HEK293 (cell line): Measurements from ENCODE around the gene HINT1.

Source experiments
- CTCF ChIA-PET: fragments of 350-600 bp; formaldehyde crosslinking; extraction: SDS; loops from one replicate; lab custom pipeline; 2021; ENCODE audit warnings: antibody characterized with exemption; lab: Yijun Ruan, JAX
- POLR2A ChIA-PET: fragments of 300-600 bp; formaldehyde crosslinking; extraction: SDS; loops from one replicate; lab custom pipeline; 2020; ENCODE audit warnings: antibody characterized with exemption, inconsistent platforms; lab: Yijun Ruan, JAX
- H3K27ac ChIP-seq: fragments of 200-500 bp; sonication (Bioruptor generic); 2 replicates; pipeline ENCODE4 v1.5.1; 2014; ENCODE audit warnings: low read depth, low read length, control low read depth, inconsistent platforms; ENCODE audit errors: extremely low read depth
- H3K36me3 ChIP-seq, 2 experiments: fragments of 200-500 bp in 1 of 2; sonication (Bioruptor generic) in 1 of 2; 1 replicate in 1 of 2; 2 replicates in 1 of 2; pipeline ENCODE4 v1.5.1; 2014 to 2017; ENCODE audit warnings: inconsistent platforms in 2 of 2, low read length in 2 of 2; ENCODE audit not compliant: control insufficient read depth in 2 of 2, insufficient read depth in 1 of 2
- H3K4me1 ChIP-seq: fragments of 200-500 bp; sonication (Bioruptor generic); 2 replicates; pipeline ENCODE4 v1.5.1; 2014; ENCODE audit warnings: mild to moderate bottlenecking, low read length, inconsistent platforms; ENCODE audit not compliant: control insufficient read depth, insufficient read depth
- H3K4me3 ChIP-seq: 2 replicates; pipeline ENCODE4 v1.5.1; 2011; ENCODE audit warnings: low read depth, mild to moderate bottlenecking, control low read depth, low read length, moderate library complexity
- H3K9me3 ChIP-seq: fragments of 200-500 bp; sonication (Bioruptor generic); 2 replicates; pipeline ENCODE4 v1.5.1; 2014; ENCODE audit warnings: low read depth, low read length, inconsistent platforms; ENCODE audit not compliant: control insufficient read depth, insufficient read depth
- GLIS2 ChIP-seq: fragments of 450-650 bp; formaldehyde crosslinking; IDR thresholded peaks from 2 replicates; pipeline ENCODE4 v1.5.1; 2016; ENCODE audit warnings: missing biosample characterization, missing genetic modification characterization
- HIC1 ChIP-seq: fragments of 450-650 bp; formaldehyde crosslinking; IDR thresholded peaks from 2 replicates; pipeline ENCODE4 v1.5.1; 2016; ENCODE audit warnings: missing biosample characterization, missing genetic modification characterization
- HOXA7 ChIP-seq: sonication (generic); formaldehyde crosslinking; IDR thresholded peaks from 2 replicates; pipeline ENCODE4 v1.8.1; 2022; ENCODE audit warnings: missing genetic modification reagents, borderline replicate concordance
- KLF8 ChIP-seq: fragments of 450-650 bp; formaldehyde crosslinking; IDR thresholded peaks from 2 replicates; pipeline ENCODE4 v1.5.1; 2016; ENCODE audit warnings: missing biosample characterization, missing genetic modification characterization
- PRDM1 ChIP-seq: fragments of 450-650 bp; formaldehyde crosslinking; IDR thresholded peaks from 2 replicates; pipeline ENCODE4; 2016; ENCODE audit warnings: missing biosample characterization, missing genetic modification characterization
- SP3 ChIP-seq: fragments of 450-650 bp; formaldehyde crosslinking; IDR thresholded peaks from 2 replicates; pipeline ENCODE4 v1.5.1; 2016; ENCODE audit warnings: missing biosample characterization, missing genetic modification characterization
- ZBTB20 ChIP-seq: fragments of 450-650 bp; formaldehyde crosslinking; IDR thresholded peaks from 2 replicates; pipeline ENCODE4 v1.5.1; 2016; ENCODE audit warnings: missing biosample characterization, missing genetic modification characterization
- ZBTB7A ChIP-seq: fragments of 450-650 bp; formaldehyde crosslinking; IDR thresholded peaks from 2 replicates; pipeline ENCODE4 v1.5.1; 2016; ENCODE audit warnings: low read depth, missing biosample characterization, missing genetic modification characterization
- ZNF146 ChIP-seq: fragments of 450-650 bp; formaldehyde crosslinking; IDR thresholded peaks from 2 replicates; pipeline ENCODE4 v1.5.1; 2016; ENCODE audit warnings: missing biosample characterization, missing genetic modification characterization
- ZNF211 ChIP-seq: fragments of 450-650 bp; formaldehyde crosslinking; IDR thresholded peaks from 2 replicates; pipeline ENCODE4 v1.5.1; 2016; ENCODE audit warnings: low read depth, missing biosample characterization, missing genetic modification characterization
- ZNF274 ChIP-seq, 2 experiments: fragments of 200-500 bp in 1 of 2; fragments of 450-650 bp in 1 of 2; sonication (Bioruptor generic) in 1 of 2; formaldehyde crosslinking in 1 of 2; IDR thresholded peaks; 2 replicates each; pipeline versions ENCODE4 v1.5.1 to v1.6.1; 2014 to 2016; ENCODE audit warnings: borderline replicate concordance in 1 of 2, inconsistent platforms in 1 of 2, low read length in 1 of 2, missing biosample characterization in 1 of 2, missing genetic modification characterization in 1 of 2
- ZNF280C ChIP-seq: fragments of 450-650 bp; formaldehyde crosslinking; IDR thresholded peaks from 2 replicates; pipeline ENCODE4 v1.5.1; 2016; ENCODE audit warnings: missing biosample characterization, missing genetic modification characterization
- ZNF311 ChIP-seq: fragments of 450-650 bp; formaldehyde crosslinking; IDR thresholded peaks from 2 replicates; pipeline ENCODE4 v1.5.1; 2017; ENCODE audit warnings: missing biosample characterization, missing genetic modification characterization, borderline replicate concordance
- ZNF341 ChIP-seq: fragments of 450-650 bp; formaldehyde crosslinking; IDR thresholded peaks from 2 replicates; pipeline ENCODE4; 2016; ENCODE audit warnings: low read depth, missing biosample characterization, missing genetic modification characterization
- ZNF433 ChIP-seq: fragments of 450-650 bp; formaldehyde crosslinking; IDR thresholded peaks from 2 replicates; pipeline ENCODE4 v1.5.1; 2016; ENCODE audit warnings: missing biosample characterization, missing genetic modification characterization, low read depth
- ZNF473 ChIP-seq: fragments of 450-650 bp; formaldehyde crosslinking; IDR thresholded peaks from 2 replicates; pipeline ENCODE4 v1.5.1; 2017; ENCODE audit warnings: missing biosample characterization, missing genetic modification characterization
- ZNF501 ChIP-seq: fragments of 450-650 bp; formaldehyde crosslinking; IDR thresholded peaks from 2 replicates; pipeline ENCODE4 v1.5.1; 2016; ENCODE audit warnings: missing biosample characterization, missing genetic modification characterization
- ZNF692 ChIP-seq: fragments of 450-650 bp; formaldehyde crosslinking; IDR thresholded peaks from 2 replicates; pipeline ENCODE4 v1.5.1; 2016; ENCODE audit warnings: missing biosample characterization, missing genetic modification characterization
- ZNF701 ChIP-seq: fragments of 450-650 bp; formaldehyde crosslinking; IDR thresholded peaks from 2 replicates; pipeline ENCODE4 v1.5.1; 2016; ENCODE audit warnings: missing biosample characterization, missing genetic modification characterization
- ZNF843 ChIP-seq: fragments of 450-650 bp; formaldehyde crosslinking; IDR thresholded peaks from 2 replicates; pipeline ENCODE4 v1.5.1; 2016; ENCODE audit warnings: missing biosample characterization, missing genetic modification characterization
- ZSCAN4 ChIP-seq: fragments of 450-650 bp; formaldehyde crosslinking; IDR thresholded peaks from 2 replicates; pipeline ENCODE4 v1.5.1; 2017; ENCODE audit warnings: missing biosample characterization, missing genetic modification characterization
- TF ChIP-seq, protein P1 (sequence below): fragments of 450-650 bp; formaldehyde crosslinking; IDR thresholded peaks from 2 replicates; pipeline ENCODE4 v1.5.1; 2016; ENCODE audit warnings: missing biosample characterization, missing genetic modification characterization
- TF ChIP-seq, protein P2 (sequence below): fragments of 450-650 bp; formaldehyde crosslinking; IDR thresholded peaks from 2 replicates; pipeline ENCODE4 v1.5.1; 2016; ENCODE audit warnings: missing biosample characterization, missing genetic modification characterization
- TF ChIP-seq, protein P3 (sequence below): fragments of 450-650 bp; IDR thresholded peaks from 2 replicates; pipeline ENCODE4 v1.5.1; 2018; ENCODE audit warnings: missing biosample characterization, missing genetic modification characterization

HINT1 gene

DNA sequence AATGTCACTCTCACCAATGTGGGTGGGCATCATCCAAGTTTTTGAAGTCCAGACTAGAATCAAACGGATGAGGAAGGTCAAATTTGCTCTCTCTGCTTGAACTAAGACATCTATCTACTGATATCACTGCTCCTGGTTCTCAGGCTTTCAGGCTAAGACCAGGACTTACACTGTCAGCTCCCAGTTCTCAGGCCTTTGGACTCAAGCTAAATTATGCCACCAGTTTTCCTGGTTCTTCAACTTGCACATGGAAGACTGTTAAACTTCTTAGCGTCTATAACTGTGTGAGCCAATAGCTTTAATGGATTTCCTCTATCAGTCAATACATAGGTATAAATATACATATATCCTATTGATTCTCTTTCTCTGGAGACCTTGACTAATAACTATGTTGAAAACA is 41.0 kb upstream of the HINT1 start:
- H3K27ac ChIP-seq = no peak overlapping the region
- peaks cover 3% of the 10 kb centered on the region; the same call in 1 of the 2 replicates for H3K4me1 ChIP-seq
- CTCF ChIA-PET = interaction anchor here (0.6 kb wide), 1 partner anchor 24 kb away, joined by 3 read pairs; no protein-coding TSS in a partner anchor
- TF ChIP-seq ZBTB7A (tag by site-specific recombination) (no peak), ZNF146 (tag by site-specific recombination) (no peak), GLIS2 (tag by site-specific recombination) (no peak), ZNF341 (no peak), SP3 (tag by site-specific recombination) (no peak), ZNF701 (no peak), HIC1 (no peak), ZNF211 (no peak), ZNF274 (IDR thresholded peaks at IDR 0.05; ENCODE audit: low read length) (no peak), ZNF274 (tag by site-specific recombination; IDR thresholded peaks at IDR 0.05; ENCODE audit: borderline replicate concordance) (no peak), ZNF473 (tag by site-specific recombination) (no peak), ZNF280C (tag by site-specific recombination) (no peak), HOXA7 (CRISPR knock-in tag) (no peak), PRDM1 (tag by site-specific recombination) (no peak), ZSCAN4 (tag by site-specific recombination) (no peak)
- TF ChIP-seq, protein P1, sequence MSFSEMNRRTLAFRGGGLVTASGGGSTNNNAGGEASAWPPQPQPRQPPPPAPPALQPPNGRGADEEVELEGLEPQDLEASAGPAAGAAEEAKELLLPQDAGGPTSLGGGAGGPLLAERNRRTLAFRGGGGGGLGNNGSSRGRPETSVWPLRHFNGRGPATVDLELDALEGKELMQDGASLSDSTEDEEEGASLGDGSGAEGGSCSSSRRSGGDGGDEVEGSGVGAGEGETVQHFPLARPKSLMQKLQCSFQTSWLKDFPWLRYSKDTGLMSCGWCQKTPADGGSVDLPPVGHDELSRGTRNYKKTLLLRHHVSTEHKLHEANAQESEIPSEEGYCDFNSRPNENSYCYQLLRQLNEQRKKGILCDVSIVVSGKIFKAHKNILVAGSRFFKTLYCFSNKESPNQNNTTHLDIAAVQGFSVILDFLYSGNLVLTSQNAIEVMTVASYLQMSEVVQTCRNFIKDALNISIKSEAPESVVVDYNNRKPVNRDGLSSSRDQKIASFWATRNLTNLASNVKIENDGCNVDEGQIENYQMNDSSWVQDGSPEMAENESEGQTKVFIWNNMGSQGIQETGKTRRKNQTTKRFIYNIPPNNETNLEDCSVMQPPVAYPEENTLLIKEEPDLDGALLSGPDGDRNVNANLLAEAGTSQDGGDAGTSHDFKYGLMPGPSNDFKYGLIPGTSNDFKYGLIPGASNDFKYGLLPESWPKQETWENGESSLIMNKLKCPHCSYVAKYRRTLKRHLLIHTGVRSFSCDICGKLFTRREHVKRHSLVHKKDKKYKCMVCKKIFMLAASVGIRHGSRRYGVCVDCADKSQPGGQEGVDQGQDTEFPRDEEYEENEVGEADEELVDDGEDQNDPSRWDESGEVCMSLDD (tag by site-specific recombination) = no peak
- TF ChIP-seq, protein P2, sequence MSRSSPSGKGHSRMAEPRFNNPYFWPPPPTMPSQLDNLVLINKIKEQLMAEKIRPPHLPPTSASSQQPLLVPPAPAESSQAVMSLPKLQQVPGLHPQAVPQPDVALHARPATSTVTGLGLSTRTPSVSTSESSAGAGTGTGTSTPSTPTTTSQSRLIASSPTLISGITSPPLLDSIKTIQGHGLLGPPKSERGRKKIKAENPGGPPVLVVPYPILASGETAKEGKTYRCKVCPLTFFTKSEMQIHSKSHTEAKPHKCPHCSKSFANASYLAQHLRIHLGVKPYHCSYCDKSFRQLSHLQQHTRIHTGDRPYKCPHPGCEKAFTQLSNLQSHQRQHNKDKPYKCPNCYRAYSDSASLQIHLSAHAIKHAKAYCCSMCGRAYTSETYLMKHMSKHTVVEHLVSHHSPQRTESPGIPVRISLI = no peak
- no peak overlapping the region for H3K4me3 ChIP-seq
- H3K36me3 ChIP-seq = peaks cover 0 to 3% of the 10 kb centered on the region in 2 experiments; a peak in 1 of 3 replicates
- H3K9me3 ChIP-seq = no peaks in the 10 kb centered on the region
- POLR2A ChIA-PET = no interaction called here

- H3K27ac ChIP-seq = no peak overlapping the region
- no peaks in the 10 kb centered on the region for H3K9me3 ChIP-seq
- no peak overlapping the region for H3K4me3 ChIP-seq
- ChIA-PET CTCF (no interaction called here), POLR2A (no interaction called here)
- H3K36me3 ChIP-seq = peaks cover 0 to 3% of the 10 kb centered on the region in 2 experiments; a peak in 1 of 3 replicates
- H3K4me1 ChIP-seq = peaks cover 3% of the 10 kb centered on the region; the same call in 1 of the 2 replicates
- TF ChIP-seq, protein P3, sequence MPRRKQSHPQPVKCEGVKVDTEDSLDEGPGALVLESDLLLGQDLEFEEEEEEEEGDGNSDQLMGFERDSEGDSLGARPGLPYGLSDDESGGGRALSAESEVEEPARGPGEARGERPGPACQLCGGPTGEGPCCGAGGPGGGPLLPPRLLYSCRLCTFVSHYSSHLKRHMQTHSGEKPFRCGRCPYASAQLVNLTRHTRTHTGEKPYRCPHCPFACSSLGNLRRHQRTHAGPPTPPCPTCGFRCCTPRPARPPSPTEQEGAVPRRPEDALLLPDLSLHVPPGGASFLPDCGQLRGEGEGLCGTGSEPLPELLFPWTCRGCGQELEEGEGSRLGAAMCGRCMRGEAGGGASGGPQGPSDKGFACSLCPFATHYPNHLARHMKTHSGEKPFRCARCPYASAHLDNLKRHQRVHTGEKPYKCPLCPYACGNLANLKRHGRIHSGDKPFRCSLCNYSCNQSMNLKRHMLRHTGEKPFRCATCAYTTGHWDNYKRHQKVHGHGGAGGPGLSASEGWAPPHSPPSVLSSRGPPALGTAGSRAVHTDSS (tag by site-specific recombination) = no peak
- TF ChIP-seq ZNF501 (no peak), ZNF843 (tag by site-specific recombination) (no peak), KLF8 (tag by site-specific recombination) (no peak), ZNF311 (tag by site-specific recombination) (no peak), ZNF433 (no peak), ZNF692 (tag by site-specific recombination) (no peak), ZBTB20 (tag by site-specific recombination) (no peak)
These were observed 39.9 kb upstream of the HINT1 start for GRCh38 chr5:131204964-131205363.
